ENCODE data around the gene TLR7. TPM values are rescaled to one million over a fixed set of nuclear protein-coding genes. Genes with fewer than 3 reads are reported as not detected.

Gene TLR7
- total and polyA plus RNA-seq, 11 donors = 0.04 to 6.7 (median 0.47) TPM; not detected in 1

GRCh38 chrX:12891171-12891570, 24.3 kb downstream of the TLR7 start:
- peaks cover 0 to 18% (median 0%) of the 10 kb centered on the region in 12 donors for H3K4me1 ChIP-seq
- H3K27me3 ChIP-seq = no peaks in the 10 kb centered on the region
- TF ChIP-seq, protein P1, sequence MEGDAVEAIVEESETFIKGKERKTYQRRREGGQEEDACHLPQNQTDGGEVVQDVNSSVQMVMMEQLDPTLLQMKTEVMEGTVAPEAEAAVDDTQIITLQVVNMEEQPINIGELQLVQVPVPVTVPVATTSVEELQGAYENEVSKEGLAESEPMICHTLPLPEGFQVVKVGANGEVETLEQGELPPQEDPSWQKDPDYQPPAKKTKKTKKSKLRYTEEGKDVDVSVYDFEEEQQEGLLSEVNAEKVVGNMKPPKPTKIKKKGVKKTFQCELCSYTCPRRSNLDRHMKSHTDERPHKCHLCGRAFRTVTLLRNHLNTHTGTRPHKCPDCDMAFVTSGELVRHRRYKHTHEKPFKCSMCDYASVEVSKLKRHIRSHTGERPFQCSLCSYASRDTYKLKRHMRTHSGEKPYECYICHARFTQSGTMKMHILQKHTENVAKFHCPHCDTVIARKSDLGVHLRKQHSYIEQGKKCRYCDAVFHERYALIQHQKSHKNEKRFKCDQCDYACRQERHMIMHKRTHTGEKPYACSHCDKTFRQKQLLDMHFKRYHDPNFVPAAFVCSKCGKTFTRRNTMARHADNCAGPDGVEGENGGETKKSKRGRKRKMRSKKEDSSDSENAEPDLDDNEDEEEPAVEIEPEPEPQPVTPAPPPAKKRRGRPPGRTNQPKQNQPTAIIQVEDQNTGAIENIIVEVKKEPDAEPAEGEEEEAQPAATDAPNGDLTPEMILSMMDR (IDR thresholded peaks at IDR 0.05) = no peak
- TF ChIP-seq POLR2A (IDR thresholded peaks at IDR 0.05) = no peak
- 64 to 85% (median 75%) methylated on average over 4 of the region's 4 CpGs for WGBS, 4 donors
- no peak for ATAC-seq
- DNase-seq = no peak
- no peak overlapping the region for H3K4me3 ChIP-seq
- H3K36me3 ChIP-seq = no peaks in the 10 kb centered on the region
- no peaks in the 10 kb centered on the region for H3K9me3 ChIP-seq
- intact Hi-C loops (cut with DNase I) = loop anchor here in 8 of 10 donors (5.0 to 10.0 kb wide), 2 partner anchors 76 to 79 kb away; no protein-coding TSS in a partner anchor
- H3K27ac ChIP-seq = peak overlapping the region in 1 of 12 donors; percentile 67

- TF ChIP-seq POLR2A (IDR thresholded peaks at IDR 0.05) = no peak
- TF ChIP-seq, protein P1 (IDR thresholded peaks at IDR 0.05) = no peak
- no peaks in the 10 kb centered on the region for H3K27me3 ChIP-seq
- 21 to 45% (median 34%) methylated on average over 2 of the region's 2 CpGs for WGBS, 4 donors
- H3K9me3 ChIP-seq = no peaks in the 10 kb centered on the region
- intact Hi-C loops (cut with DNase I) = loop anchor here in 8 of 10 donors (5.0 to 10.0 kb wide), 2 partner anchors 77 to 80 kb away; no protein-coding TSS in a partner anchor
- H3K36me3 ChIP-seq = no peaks in the 10 kb centered on the region
- peak overlapping the region in 1 of 12 donors; percentile 7 for H3K27ac ChIP-seq
- DNase-seq (no peak), ATAC-seq (no peak)
- H3K4me3 ChIP-seq = no peak overlapping the region
- peaks cover 0 to 18% (median 0%) of the 10 kb centered on the region in 12 donors for H3K4me1 ChIP-seq
Measured at GRCh38 chrX:12891915-12892506, 25.1 kb downstream of the TLR7 start.

- H3K36me3 ChIP-seq = no peaks in the 10 kb centered on the region
- no peak overlapping the region for H3K4me3 ChIP-seq
- H3K27ac ChIP-seq = peak overlapping the region in 1 of 12 donors; percentile 7
- H3K27me3 ChIP-seq = no peaks in the 10 kb centered on the region
- intact Hi-C loops (cut with DNase I) = loop anchor here in 8 of 10 donors (5.0 to 10.0 kb wide), 2 partner anchors 78 to 80 kb away; no protein-coding TSS in a partner anchor
- peaks cover 0 to 18% (median 0%) of the 10 kb centered on the region in 12 donors for H3K4me1 ChIP-seq
- 65 to 82% (median 78%) methylated on average over 2 of the region's 2 CpGs for WGBS, 4 donors
- DNase-seq (no peak), ATAC-seq (no peak)
- no peak for TF ChIP-seq POLR2A (IDR thresholded peaks at IDR 0.05)
- TF ChIP-seq, protein P1 (IDR thresholded peaks at IDR 0.05) = no peak
- H3K9me3 ChIP-seq = no peaks in the 10 kb centered on the region
Measured at GRCh38 chrX:12892716-12893115, 25.8 kb downstream of the TLR7 start.

- Histone ChIP-seq H3K4me3 (no peak overlapping the region), H3K27ac (no peak overlapping the region), H3K27me3 (no peaks in the 10 kb centered on the region), H3K9me3 (no peaks in the 10 kb centered on the region), H3K4me1 (peaks cover 0 to 18% (median 0%) of the 10 kb centered on the region in 12 donors), H3K36me3 (no peaks in the 10 kb centered on the region)
- TF ChIP-seq POLR2A (IDR thresholded peaks at IDR 0.05) = no peak
- TF ChIP-seq, protein P1 (IDR thresholded peaks at IDR 0.05) = peak; percentile 10 to 55 (median 46)
- 58 to 63% (median 61%) methylated on average over 12 of the region's 12 CpGs for WGBS, 4 donors
- intact Hi-C loops (cut with DNase I) = loop anchor here (5.0 to 10.0 kb wide), 3 partner anchors 77 to 82 kb away; no protein-coding TSS in a partner anchor
- DNase-seq (peak in 1 of 5 donors; percentile 32), ATAC-seq (no peak)
Measured at GRCh38 chrX:12894074-12895030, 27.5 kb downstream of the TLR7 start.

All from heart left ventricle (tissue), 16 donors.